ENCODE measurements around the gene SV2B. TPM values are rescaled to one million over a fixed set of nuclear protein-coding genes. Genes with fewer than 3 reads are reported as not detected.

SV2B gene
- total RNA-seq, 1 experiment from 2014 or later: not detected

DNA sequence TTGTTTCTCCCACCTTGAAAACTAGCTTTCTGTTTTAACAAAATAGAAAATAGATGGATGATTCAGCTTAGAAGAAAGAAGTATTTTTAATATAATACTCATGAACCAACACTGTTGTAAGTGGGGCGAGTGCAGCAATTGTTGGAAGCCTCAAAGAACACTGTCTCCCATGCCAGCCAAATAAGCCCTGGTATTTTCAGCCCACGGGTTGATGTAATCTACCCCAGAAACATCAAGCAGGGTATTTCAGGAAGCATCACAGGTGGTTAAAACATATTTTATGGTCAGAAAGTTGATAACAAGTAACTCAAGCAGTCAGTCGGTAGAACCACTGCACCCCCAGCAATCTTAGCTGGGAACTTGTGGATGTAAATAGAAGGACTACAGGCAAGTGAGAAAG, 115.9 kb downstream of the SV2B start:
- intact Hi-C loops (cut with micrococcal nuclease): no loop called here
- Histone ChIP-seq H3K4me1 (ENCODE audit: insufficient read depth, low read length) (no peaks in the 10 kb centered on the region), H3F3A (ENCODE audit: low read length, unreplicated experiment) (no peaks in the 10 kb centered on the region), H3K27me3 (ENCODE audit: low read length) (peaks cover 13% of the 10 kb centered on the region), H3K4me3 (ENCODE audit: low read length) (no peak overlapping the region), H3K36me3 (ENCODE audit: low read depth, low read length) (no peaks in the 10 kb centered on the region), H4K20me1 (ENCODE audit: low read length) (no peaks in the 10 kb centered on the region), H3K4me2 (ENCODE audit: low read length) (no peak overlapping the region), H2AFZ (ENCODE audit: low read length) (no peak overlapping the region), H3K9ac (ENCODE audit: low read length) (no peak overlapping the region), H3K79me2 (ENCODE audit: low read length) (no peaks in the 10 kb centered on the region), H3K9me2 (replicated peaks; ENCODE audit: low read length) (no peaks in the 10 kb centered on the region), H3K9me3 (ENCODE audit: low read length) (no peaks in the 10 kb centered on the region), H3K27ac (ENCODE audit: low read length) (no peak overlapping the region)
- ChIA-PET CTCF (no interaction called here), POLR2A (ENCODE audit: unreplicated experiment) (no interaction called here)
- TF ChIP-seq, protein P1, sequence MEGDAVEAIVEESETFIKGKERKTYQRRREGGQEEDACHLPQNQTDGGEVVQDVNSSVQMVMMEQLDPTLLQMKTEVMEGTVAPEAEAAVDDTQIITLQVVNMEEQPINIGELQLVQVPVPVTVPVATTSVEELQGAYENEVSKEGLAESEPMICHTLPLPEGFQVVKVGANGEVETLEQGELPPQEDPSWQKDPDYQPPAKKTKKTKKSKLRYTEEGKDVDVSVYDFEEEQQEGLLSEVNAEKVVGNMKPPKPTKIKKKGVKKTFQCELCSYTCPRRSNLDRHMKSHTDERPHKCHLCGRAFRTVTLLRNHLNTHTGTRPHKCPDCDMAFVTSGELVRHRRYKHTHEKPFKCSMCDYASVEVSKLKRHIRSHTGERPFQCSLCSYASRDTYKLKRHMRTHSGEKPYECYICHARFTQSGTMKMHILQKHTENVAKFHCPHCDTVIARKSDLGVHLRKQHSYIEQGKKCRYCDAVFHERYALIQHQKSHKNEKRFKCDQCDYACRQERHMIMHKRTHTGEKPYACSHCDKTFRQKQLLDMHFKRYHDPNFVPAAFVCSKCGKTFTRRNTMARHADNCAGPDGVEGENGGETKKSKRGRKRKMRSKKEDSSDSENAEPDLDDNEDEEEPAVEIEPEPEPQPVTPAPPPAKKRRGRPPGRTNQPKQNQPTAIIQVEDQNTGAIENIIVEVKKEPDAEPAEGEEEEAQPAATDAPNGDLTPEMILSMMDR (conservative IDR thresholded peaks at IDR 0.05; ENCODE audit: low read depth, low read length): no peak
- no peak for TF ChIP-seq EZH2phosphoT487 (IDR thresholded peaks at IDR 0.05; ENCODE audit: borderline replicate concordance, low read length)
- no peak for TF ChIP-seq EZH2 (IDR thresholded peaks at IDR 0.05; ENCODE audit: low read length, unreplicated experiment)
- ATAC-seq (no peak), DNase-seq (no peak)
- BruUV-seq (replicated peaks): no TSS peak

- H2AFZ ChIP-seq (ENCODE audit: low read length): no peak overlapping the region
- H3K4me1 ChIP-seq (ENCODE audit: insufficient read depth, low read length): no peaks in the 10 kb centered on the region
- no TSS peak for BruUV-seq (replicated peaks)
- H4K20me1 ChIP-seq (ENCODE audit: low read length): no peaks in the 10 kb centered on the region
- no peaks in the 10 kb centered on the region for H3K9me2 ChIP-seq (replicated peaks; ENCODE audit: low read length)
- no peak overlapping the region for H3K27ac ChIP-seq (ENCODE audit: low read length)
- H3K4me2 ChIP-seq (ENCODE audit: low read length): no peak overlapping the region
- POLR2A ChIA-PET (ENCODE audit: unreplicated experiment): no interaction called here
- DNase-seq: no peak
- no peaks in the 10 kb centered on the region for H3K9me3 ChIP-seq (ENCODE audit: low read length)
- H3K9ac ChIP-seq (ENCODE audit: low read length): no peak overlapping the region
- no peaks in the 10 kb centered on the region for H3F3A ChIP-seq (ENCODE audit: low read length, unreplicated experiment)
- no peaks in the 10 kb centered on the region for H3K79me2 ChIP-seq (ENCODE audit: low read length)
- no peak for ATAC-seq
- no peaks in the 10 kb centered on the region for H3K36me3 ChIP-seq (ENCODE audit: low read depth, low read length)
- CTCF ChIA-PET: no interaction called here
- intact Hi-C loops (cut with micrococcal nuclease): no loop called here
- no peak for TF ChIP-seq EZH2 (IDR thresholded peaks at IDR 0.05; ENCODE audit: low read length, unreplicated experiment)
- TF ChIP-seq EZH2phosphoT487 (IDR thresholded peaks at IDR 0.05; ENCODE audit: borderline replicate concordance, low read length): no peak
- TF ChIP-seq, protein P1 (conservative IDR thresholded peaks at IDR 0.05; ENCODE audit: low read depth, low read length): no peak
- peaks cover 10% of the 10 kb centered on the region; the same call in 1 of the 2 replicates for H3K27me3 ChIP-seq (ENCODE audit: low read length)
- H3K4me3 ChIP-seq (ENCODE audit: low read length): no peak overlapping the region
Observed at GRCh38 chr15:91219206-91219605, 119.1 kb downstream of the SV2B start.

GRCh38 chr15:91222052-91222451, 122.0 kb downstream of the SV2B start:
- no peak overlapping the region for H3K27ac ChIP-seq (ENCODE audit: low read length)
- no peak for TF ChIP-seq EZH2 (IDR thresholded peaks at IDR 0.05; ENCODE audit: low read length, unreplicated experiment)
- TF ChIP-seq, protein P1 (conservative IDR thresholded peaks at IDR 0.05; ENCODE audit: low read depth, low read length): no peak
- TF ChIP-seq EZH2phosphoT487 (IDR thresholded peaks at IDR 0.05; ENCODE audit: borderline replicate concordance, low read length): no peak
- no peaks in the 10 kb centered on the region for H3K9me3 ChIP-seq (ENCODE audit: low read length)
- no peak for ATAC-seq
- H3K4me1 ChIP-seq (ENCODE audit: insufficient read depth, low read length): no peaks in the 10 kb centered on the region
- no peaks in the 10 kb centered on the region for H3K9me2 ChIP-seq (replicated peaks; ENCODE audit: low read length)
- no peak for DNase-seq
- H4K20me1 ChIP-seq (ENCODE audit: low read length): no peaks in the 10 kb centered on the region
- H3K9ac ChIP-seq (ENCODE audit: low read length): no peak overlapping the region
- H3K79me2 ChIP-seq (ENCODE audit: low read length): no peaks in the 10 kb centered on the region
- H3K27me3 ChIP-seq (ENCODE audit: low read length): peaks cover 15% of the 10 kb centered on the region
- CTCF ChIA-PET: no interaction called here
- no peak overlapping the region for H3K4me2 ChIP-seq (ENCODE audit: low read length)
- H2AFZ ChIP-seq (ENCODE audit: low read length): no peak overlapping the region
- POLR2A ChIA-PET (ENCODE audit: unreplicated experiment): no interaction called here
- H3K4me3 ChIP-seq (ENCODE audit: low read length): no peak overlapping the region
- H3K36me3 ChIP-seq (ENCODE audit: low read depth, low read length): no peaks in the 10 kb centered on the region
- no peaks in the 10 kb centered on the region for H3F3A ChIP-seq (ENCODE audit: low read length, unreplicated experiment)
- intact Hi-C loops (cut with micrococcal nuclease): no loop called here
- no TSS peak for BruUV-seq (replicated peaks)
